Upper lobe of left lung (tissue), 4 donors: ENCODE measurements around the gene VMAC.

Experiments used
- CTCF ChIP-seq, 6 experiments: fragments of 450-650 bp in 4 of 6; fragments of 200-600 bp in 2 of 6; sonication (generic) in 2 of 6; IDR thresholded peaks; one replicate each; pipeline ENCODE4 v1.5.1; 2016 to 2019; ENCODE audit warnings: antibody characterized with exemption in 6 of 6
- EP300 ChIP-seq, 4 donors: sonication (generic); formaldehyde crosslinking; IDR thresholded peaks; one replicate each; pipeline ENCODE4 v1.5.1; 2017; ENCODE audit warnings: antibody characterized with exemption in 4 of 4, control low read depth in 2 of 4
- POLR2A ChIP-seq, 4 donors: fragments of 450-650 bp; IDR thresholded peaks; one replicate each; pipeline ENCODE4 v1.5.1; 2016 to 2017; ENCODE audit warnings: antibody characterized with exemption in 4 of 4, mild to moderate bottlenecking in 2 of 4

GRCh38 chr19:5897189-5897969 is 7.3 kb upstream of the VMAC start:
- no peak for TF ChIP-seq POLR2A (IDR thresholded peaks at IDR 0.05)
- no peak for TF ChIP-seq CTCF (IDR thresholded peaks at IDR 0.05)
- no peak for TF ChIP-seq EP300 (IDR thresholded peaks at IDR 0.05)
